Subcutaneous preadipocyte (primary cell): ENCODE data around the gene PPIL1. TPM values are rescaled to one million over a fixed set of nuclear protein-coding genes. Genes with fewer than 3 reads are reported as not detected.

Experiments
- total RNA-seq: library from RNA; depleted of rRNA; stranded (reverse); fragments of >200 nt; gene quantifications from 2 replicates; pipeline ENCODE4 v1.2.3, GENCODE V29; 2012

PPIL1 gene
- total RNA-seq = 15.1 and 26.2 TPM in 2 replicates

DNA sequence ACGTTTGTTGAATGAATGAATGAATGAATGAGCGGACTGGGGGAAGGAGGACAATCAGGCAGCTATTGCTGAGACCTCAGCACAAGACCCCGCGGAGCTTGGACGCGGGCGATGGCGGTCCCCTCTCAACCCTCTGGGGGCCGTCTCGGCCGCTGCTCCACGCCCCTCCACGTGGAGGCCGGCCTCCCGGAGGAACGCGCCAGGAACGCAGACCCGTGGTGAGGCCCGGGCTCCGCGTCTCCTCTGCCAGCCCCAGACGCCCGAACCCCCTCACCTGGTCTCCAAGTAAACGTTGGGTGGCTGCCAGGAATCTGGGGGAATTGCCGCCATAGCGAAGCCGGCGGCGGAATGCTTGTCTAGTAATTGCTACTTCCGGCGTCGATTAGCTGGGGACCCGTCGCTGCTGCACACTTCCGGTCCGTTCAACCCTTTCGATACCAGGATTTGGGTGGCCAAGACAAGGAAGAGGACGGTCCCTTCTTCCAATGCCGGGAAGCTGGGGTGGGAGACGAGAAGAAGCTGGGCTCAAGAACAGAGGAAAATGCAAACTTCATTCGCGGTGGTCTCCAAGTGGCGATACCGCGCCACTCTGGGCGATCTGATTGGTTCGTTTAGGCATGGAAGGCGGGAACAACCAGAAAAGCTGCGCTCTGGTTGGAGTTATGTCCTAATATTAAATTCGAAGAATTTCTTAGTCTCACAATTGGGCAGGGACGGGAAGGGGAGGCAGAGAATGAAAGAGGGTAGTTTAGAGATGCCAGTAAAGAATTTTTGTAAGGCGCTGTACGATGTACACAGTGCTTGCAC, at the start of gene PPIL1:
Gene PPIL1, minus strand, starts transcription at position 361 of the 807 bp plus-strand sequence. Its CDS starts 31 bp downstream, at position 330.

DNA sequence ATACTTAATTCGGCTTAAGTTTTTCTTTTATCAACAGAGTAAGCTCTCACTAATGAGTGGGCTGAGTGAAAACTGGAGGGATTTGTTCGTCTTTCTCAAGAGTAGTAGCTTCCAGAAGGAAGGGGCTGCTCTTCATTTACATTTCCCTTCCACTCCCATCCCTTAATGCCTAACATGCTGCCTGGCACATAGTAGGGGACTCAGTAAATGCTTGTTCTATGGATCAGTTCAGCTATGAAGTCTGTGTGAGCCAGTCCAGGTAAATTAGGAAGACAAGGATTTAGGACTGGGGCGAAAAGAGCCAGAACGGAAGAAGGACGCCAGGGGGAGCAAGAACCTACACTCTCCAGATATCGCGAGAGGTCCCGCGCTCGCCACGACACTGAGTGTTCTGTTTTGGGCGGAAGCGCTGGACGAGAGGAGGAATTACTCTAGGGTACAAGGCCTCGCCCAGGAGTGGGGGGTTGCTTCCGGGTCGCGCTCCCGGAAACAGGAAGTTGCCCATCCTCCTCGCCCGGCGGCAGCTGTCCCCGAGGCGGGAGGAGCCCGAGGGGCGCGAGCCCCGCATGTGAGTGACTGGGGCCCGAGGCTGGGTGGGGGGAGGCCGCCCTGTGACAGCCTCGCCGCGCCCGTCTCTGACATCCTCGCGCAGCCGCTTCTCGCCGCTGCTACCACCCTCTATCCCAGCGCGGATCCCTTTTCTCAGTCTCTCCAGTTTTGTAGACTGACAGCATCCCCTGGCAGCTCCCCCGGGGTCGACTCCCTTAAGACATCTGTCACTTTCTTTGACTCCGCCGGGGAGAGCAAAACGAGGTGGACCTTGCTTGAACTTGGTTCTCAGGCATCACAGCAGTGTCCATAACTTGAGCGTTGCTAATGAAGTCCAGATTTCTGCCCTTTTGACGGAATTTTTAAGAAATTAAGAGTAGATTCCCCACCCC, 11.1 kb upstream of the PPIL1 start, which contains the start of gene C6orf89:
Gene C6orf89, plus strand, starts transcription at position 492 of the 941 bp plus-strand sequence. CDS start 13,493 bp downstream, outside the sequence.

DNA sequence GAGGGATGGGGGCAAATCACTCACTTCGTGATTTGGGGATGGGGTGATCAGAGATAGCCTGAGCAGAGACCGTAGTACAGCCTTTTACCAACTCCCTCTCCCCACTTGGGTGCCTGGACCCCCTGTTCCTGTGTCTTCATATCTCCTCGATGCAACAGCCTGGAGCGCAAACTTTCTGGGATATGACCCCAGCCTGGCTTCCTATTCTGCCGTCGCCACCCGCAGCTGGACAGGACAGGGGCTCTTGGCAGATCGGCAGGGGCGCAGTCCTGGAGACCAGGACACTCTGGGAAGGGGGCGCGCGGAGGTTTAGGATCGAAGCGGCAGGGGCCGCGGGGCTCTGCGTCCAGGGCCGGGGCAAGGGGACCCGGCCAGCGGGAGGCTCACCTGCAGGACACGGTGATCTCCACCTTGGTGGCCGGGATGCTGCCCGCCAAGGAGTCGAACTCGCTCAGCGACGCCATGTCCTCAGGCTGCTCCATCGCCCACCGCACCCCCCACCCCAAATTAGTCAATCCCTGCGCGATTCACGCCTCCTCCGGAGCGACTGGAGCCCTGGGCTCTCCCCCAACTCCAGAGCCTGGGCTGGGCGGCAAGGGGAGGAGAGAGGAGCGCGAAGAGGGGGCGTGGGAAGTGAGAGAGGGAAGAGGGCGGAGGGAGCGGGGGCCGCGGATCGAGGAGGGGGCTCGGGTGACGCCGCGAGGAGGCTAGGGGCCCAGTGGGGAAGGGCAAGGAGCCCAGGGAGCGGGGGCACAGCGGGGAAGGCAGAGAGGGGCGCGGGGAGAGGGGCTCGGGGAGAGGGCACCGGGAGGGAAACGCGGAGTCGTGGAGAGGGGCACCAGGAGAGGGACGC, 35.5 kb downstream of the PPIL1 start, which contains the start of gene CPNE5:
Gene CPNE5, minus strand, starts transcription at position 549 of the 853 bp plus-strand sequence. Its CDS starts 67 bp downstream, at position 482.

Other genes starting within 250 kb of the PPIL1 start
- 166 and 200 TPM in 2 replicates for gene CDKN1A, start 196.1 kb downstream of the PPIL1 start, total RNA-seq
- under 0.01 TPM in 1 of 2 replicates, not detected in the other for gene RAB44, start 177.0 kb downstream of the PPIL1 start, total RNA-seq
- not detected in 2 replicates for gene CPNE5, start 35.4 kb downstream of the PPIL1 start, total RNA-seq
- gene C6orf89, start 11.1 kb upstream of the PPIL1 start, total RNA-seq = 33.4 and 37.1 TPM in 2 replicates
- not detected in 2 replicates for gene PI16, start 79.9 kb upstream of the PPIL1 start, total RNA-seq
- 125 and 170 TPM in 2 replicates for gene MTCH1, start 111.4 kb upstream of the PPIL1 start, total RNA-seq
- gene FGD2, start 130.9 kb upstream of the PPIL1 start, total RNA-seq = not detected in 2 replicates